Fibroblast of skin of right quadriceps (primary cell): ENCODE measurements around the gene KCNK18.

ENCODE experiments used
- DNase-seq: peaks from one replicate; pipeline ENCODE4 v3.0.0-alpha.2; 2013

The KCNK18 gene

DNA sequence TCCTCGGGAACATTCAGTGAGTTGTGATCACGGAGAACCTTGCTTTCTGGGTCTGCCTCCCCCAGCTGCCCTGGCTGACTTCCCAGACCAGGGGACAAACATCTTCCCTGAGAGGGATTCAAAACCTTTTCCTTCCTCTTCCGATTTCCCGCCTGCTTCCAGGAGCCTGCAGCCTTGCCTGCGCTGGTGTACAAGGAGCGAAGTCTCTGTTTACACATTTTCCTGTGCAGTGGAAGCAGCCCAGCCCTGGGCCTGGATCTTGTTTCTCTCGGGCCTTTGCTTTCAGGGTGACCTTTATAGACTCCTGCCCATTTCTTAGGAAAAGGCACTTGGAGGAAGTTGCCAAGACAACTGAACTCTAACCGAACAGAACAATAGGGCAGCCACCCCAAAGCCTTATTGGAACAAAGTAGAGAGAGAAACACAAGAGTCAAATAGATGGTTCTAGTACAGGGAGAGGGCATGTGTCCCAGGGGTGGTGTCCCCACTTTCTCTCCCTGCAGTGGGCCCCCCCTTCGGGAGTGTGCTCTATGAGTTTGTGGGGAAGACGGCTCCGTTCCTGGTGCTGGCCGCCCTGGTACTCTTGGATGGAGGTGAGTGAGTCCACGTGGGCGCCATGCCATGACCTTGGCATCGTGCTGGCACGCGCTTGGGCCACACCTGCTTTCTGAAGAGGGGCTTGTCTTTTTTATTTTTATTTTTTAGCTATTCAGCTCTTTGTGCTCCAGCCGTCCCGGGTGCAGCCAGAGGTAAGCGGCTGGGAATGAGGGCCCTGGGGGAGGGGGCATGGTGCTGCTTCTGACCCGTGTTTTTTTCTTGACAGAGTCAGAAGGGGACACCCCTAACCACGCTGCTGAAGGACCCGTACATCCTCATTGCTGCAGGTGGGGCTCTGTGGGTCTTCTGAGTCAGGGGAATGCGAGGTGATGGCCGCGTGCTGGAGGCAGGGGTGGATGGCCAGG is 57.8 kb downstream of the KCNK18 start:
- no peak for DNase-seq

DNA sequence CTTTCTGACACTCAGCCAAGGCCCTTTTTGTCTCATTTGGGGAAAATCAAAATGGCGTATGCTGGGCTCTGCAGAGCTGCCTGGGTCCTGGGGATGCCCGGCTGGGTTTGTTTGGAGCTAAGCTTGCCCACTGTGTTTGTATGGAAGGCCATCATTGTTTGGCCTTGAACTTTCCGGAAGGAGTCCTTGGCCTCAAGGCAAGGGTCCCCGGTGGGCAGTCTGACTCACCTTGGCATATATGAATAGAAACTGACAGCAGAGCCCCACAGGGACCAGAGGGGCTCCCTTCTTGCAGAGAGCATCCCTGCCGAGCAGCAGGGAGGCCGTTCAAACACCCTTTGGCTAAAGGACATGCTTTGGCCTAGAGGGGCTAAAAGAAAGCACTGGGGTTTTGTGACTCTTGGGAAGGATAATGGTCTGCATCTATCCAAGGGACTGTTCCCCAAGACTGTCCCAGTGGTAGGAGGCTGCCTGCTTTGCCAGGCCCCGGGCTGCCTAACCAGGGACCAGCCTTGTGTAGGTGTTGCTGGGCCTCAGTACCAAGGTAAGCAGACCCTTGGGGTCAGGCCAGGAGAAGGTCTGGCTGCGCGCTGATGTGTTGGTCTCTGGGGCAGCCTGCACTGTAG is 58.7 kb downstream of the KCNK18 start:
- no peak for DNase-seq

DNA sequence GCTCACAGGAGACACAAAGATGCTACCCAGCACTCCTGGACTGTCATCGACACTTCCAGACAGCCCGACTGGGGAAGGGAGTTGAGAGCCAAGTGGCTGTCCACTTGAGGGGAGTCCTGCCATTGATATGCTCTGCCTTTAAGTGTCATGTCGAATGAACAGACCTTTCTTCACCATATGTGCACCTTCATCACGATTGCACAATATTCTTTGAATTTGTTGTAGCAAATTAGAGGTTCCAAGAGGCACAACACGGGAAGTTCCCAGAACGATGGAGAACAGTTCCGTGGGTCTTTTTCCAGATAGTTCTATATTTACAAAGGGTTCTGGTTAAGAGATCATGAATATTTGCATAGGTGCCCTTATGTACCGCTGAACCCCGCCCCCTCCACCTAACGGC is 59.6 kb downstream of the KCNK18 start:
- DNase-seq = no peak

DNA sequence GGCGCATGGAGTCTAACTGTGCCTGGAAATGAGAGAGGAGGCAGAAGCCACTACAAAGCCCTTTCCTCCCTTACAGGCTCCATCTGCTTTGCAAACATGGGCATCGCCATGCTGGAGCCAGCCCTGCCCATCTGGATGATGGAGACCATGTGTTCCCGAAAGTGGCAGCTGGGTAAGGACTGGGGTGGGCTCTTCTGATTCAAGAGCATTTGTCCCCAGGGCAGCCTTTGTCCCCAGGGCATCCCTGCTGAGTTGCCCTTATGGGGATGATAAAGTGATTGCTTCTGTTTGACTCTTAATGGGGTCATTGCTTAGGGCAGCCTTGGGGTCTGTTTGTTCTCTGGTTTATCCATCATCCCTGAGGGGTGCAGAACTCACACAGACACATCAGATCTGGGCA is 60.4 kb downstream of the KCNK18 start:
- no peak for DNase-seq

DNA sequence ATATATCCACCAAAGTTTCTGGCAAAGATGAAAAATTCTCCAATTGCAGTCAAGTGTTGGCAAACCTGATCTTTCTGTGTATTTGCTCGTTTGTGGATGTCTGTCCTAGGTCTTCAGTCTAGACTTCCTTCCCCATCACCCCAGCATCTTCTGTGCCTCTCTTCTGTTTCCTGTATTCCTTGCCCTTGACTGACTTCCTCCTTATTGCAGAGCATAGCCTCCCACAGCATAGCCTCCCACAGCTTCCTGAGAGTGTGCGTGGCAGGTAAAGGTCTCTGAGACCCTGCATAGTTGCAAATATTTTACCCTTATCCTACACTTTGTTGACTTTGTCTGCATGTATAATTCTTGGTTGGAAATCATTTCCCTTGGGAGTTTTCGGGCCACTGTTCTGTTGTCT is 62.0 kb downstream of the KCNK18 start:
- DNase-seq = no peak
